Peyer's patch (tissue), 4 donors: ENCODE measurements around the gene STK25. TPM values are rescaled to one million over a fixed set of nuclear protein-coding genes. Genes with fewer than 3 reads are reported as not detected.

ENCODE experiments used
- DNase-seq, 3 donors: peaks; one replicate each; pipeline ENCODE4 v3.0.0-alpha.2; 2017 to 2019
- H3K27ac ChIP-seq, 4 donors: fragments of 200-600 bp; sonication (generic); one replicate each; pipeline ENCODE4 v1.5.1; 2016 to 2019
- H3K27me3 ChIP-seq, 2 donors: fragments of 200-600 bp; sonication (generic); one replicate each; pipeline ENCODE4 v1.5.1; 2019
- H3K36me3 ChIP-seq, 3 donors: fragments of 200-600 bp; sonication (generic); one replicate each; pipeline ENCODE4 v1.5.1; 2016 to 2019
- H3K4me1 ChIP-seq, 4 donors: fragments of 200-600 bp; sonication (generic); one replicate each; pipeline ENCODE4 v1.5.1; 2016 to 2019
- H3K4me3 ChIP-seq, 4 donors: fragments of 200-600 bp; sonication (generic); 1 replicate in 3 of 4; 2 replicates in 1 of 4; pipeline ENCODE4 v1.5.1; 2016 to 2019; ENCODE audit warnings: mild to moderate bottlenecking in 1 of 4
- H3K9me3 ChIP-seq, 4 donors: fragments of 200-600 bp; sonication (generic); one replicate each; pipeline ENCODE4 v1.5.1; 2016 to 2019; ENCODE audit warnings: mild to moderate bottlenecking in 1 of 4
- POLR2A ChIP-seq, 2 donors: fragments of 450-650 bp; IDR thresholded peaks; one replicate each; pipeline ENCODE4 v1.5.1; 2017; ENCODE audit warnings: antibody characterized with exemption in 2 of 2, mild to moderate bottlenecking in 2 of 2, moderate library complexity in 2 of 2
- total RNA-seq, 4 donors: library from RNA; depleted of rRNA; stranded (reverse); fragments of >200 nt; gene quantifications; one replicate each; pipeline ENCODE4 v1.1.0, GENCODE V29; 2016
- TF ChIP-seq, protein P1 (sequence below), 6 experiments: fragments of 450-650 bp in 4 of 6; fragments of 200-600 bp in 2 of 6; sonication (generic) in 1 of 6; IDR thresholded peaks; one replicate each; pipeline ENCODE4 v1.5.1; 2017 to 2019; ENCODE audit warnings: antibody characterized with exemption in 6 of 6, mild to moderate bottlenecking in 3 of 6, moderate library complexity in 1 of 6

Gene STK25
- total RNA-seq, 4 donors from 2014 or later = 149 to 356 (median 275) TPM

- no peak overlapping the region for H3K27ac ChIP-seq
- no peaks in the 10 kb centered on the region for H3K36me3 ChIP-seq
- DNase-seq = no peak
- no peak overlapping the region for H3K4me3 ChIP-seq
- no peaks in the 10 kb centered on the region for H3K4me1 ChIP-seq
- H3K27me3 ChIP-seq = no peaks in the 10 kb centered on the region
- no peaks in the 10 kb centered on the region for H3K9me3 ChIP-seq
- TF ChIP-seq, protein P1, sequence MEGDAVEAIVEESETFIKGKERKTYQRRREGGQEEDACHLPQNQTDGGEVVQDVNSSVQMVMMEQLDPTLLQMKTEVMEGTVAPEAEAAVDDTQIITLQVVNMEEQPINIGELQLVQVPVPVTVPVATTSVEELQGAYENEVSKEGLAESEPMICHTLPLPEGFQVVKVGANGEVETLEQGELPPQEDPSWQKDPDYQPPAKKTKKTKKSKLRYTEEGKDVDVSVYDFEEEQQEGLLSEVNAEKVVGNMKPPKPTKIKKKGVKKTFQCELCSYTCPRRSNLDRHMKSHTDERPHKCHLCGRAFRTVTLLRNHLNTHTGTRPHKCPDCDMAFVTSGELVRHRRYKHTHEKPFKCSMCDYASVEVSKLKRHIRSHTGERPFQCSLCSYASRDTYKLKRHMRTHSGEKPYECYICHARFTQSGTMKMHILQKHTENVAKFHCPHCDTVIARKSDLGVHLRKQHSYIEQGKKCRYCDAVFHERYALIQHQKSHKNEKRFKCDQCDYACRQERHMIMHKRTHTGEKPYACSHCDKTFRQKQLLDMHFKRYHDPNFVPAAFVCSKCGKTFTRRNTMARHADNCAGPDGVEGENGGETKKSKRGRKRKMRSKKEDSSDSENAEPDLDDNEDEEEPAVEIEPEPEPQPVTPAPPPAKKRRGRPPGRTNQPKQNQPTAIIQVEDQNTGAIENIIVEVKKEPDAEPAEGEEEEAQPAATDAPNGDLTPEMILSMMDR (IDR thresholded peaks at IDR 0.05) = no peak
- no peak for TF ChIP-seq POLR2A (IDR thresholded peaks at IDR 0.05)
These were observed 8.2 kb upstream of the STK25 start for GRCh38 chr2:241516520-241516965.

DNA sequence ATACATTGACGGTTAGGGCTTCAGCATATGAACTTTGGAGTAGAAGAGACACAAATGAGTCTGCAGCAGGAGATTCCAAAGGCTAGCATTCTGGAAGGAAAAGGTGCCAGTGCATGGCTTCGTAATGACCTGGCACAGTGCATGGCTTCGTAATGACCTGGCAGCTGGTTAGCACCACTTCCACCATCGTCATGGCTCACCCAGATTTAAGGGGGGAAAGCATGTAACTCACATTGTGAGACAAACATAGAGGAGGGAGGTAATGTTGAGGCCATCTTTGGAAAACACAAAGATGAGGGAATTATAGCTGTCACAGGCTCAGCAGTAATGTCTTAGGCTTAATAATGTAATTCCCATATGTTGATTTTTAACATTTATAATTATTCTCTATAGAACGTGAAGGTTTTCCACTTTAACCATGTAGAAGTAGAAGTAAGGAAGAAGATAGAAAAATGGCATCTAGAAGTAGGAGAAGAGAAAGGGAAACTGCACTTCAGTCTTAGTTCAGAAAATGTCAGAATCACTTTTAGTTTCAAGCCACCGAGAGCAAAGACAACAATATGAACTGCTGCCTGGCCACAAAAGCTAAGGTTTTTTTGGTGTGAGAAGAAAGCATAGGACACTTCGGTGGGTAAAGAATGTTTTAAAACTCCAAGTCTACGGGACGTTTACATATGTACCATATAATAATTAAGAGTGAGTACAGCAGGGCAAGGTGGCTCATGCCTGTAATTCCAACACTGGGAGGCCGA, 6.8 kb upstream of the STK25 start:
- no peaks in the 10 kb centered on the region for H3K4me1 ChIP-seq
- H3K36me3 ChIP-seq = no peaks in the 10 kb centered on the region
- H3K27ac ChIP-seq = no peak overlapping the region
- H3K27me3 ChIP-seq = no peaks in the 10 kb centered on the region
- no peak for DNase-seq
- TF ChIP-seq, protein P1 (IDR thresholded peaks at IDR 0.05) = no peak
- no peak for TF ChIP-seq POLR2A (IDR thresholded peaks at IDR 0.05)
- H3K4me3 ChIP-seq = no peak overlapping the region
- no peaks in the 10 kb centered on the region for H3K9me3 ChIP-seq

GRCh38 chr2:241514553-241514952, 6.2 kb upstream of the STK25 start:
- peaks cover 0 to 2% (median under 1%) of the 10 kb centered on the region in 4 donors for H3K4me1 ChIP-seq
- H3K27ac ChIP-seq = no peak overlapping the region
- TF ChIP-seq, protein P1 (IDR thresholded peaks at IDR 0.05) = no peak
- no peak for TF ChIP-seq POLR2A (IDR thresholded peaks at IDR 0.05)
- no peaks in the 10 kb centered on the region for H3K9me3 ChIP-seq
- DNase-seq = no peak
- no peak overlapping the region for H3K4me3 ChIP-seq
- no peaks in the 10 kb centered on the region for H3K36me3 ChIP-seq
- no peaks in the 10 kb centered on the region for H3K27me3 ChIP-seq

DNA sequence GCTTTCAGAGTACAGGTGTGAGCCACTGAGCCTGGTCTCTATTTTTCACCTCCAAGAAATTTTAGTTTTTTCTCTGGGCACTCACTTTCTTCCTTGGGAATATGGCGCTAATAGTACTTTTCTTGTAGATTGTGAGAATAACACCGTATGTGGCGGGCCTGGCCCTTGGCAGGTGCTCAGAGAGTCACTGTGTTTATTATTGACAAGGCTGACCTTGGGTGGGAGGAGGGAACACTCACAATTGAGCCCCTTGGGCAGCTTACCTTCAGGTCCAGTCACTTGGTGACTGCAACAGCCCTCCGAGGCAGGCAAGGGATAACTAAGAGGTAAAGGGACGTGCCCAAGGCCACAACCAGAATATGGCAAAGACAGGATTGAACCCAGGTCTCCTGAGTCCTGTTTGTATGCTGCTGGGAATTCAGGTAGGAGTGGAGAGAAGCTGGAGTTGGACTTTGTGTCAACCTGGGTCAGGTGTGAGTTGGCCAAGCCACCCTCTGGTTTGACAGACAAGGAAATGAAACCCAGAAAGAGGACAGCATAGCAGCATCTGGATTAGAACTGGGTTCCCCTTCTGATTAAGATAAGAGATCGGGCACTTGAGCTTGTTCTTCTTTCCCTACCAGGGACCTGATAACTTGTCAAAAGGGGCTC, 2.8 kb upstream of the STK25 start:
- Histone ChIP-seq H3K27me3 (no peaks in the 10 kb centered on the region), H3K4me1 (peaks cover 0 to 22% (median 9%) of the 10 kb centered on the region in 4 donors), H3K4me3 (no peak overlapping the region), H3K27ac (no peak overlapping the region), H3K9me3 (no peaks in the 10 kb centered on the region), H3K36me3 (no peaks in the 10 kb centered on the region)
- TF ChIP-seq POLR2A (IDR thresholded peaks at IDR 0.05) = no peak
- TF ChIP-seq, protein P1 (IDR thresholded peaks at IDR 0.05) = no peak
- no peak for DNase-seq

GRCh38 chr2:241509155-241509784, 886 bp upstream of the STK25 start:
- H3K36me3 ChIP-seq = no peaks in the 10 kb centered on the region
- peak overlapping the region; percentile 87 to 99 (median 93) for H3K4me3 ChIP-seq
- H3K27me3 ChIP-seq = no peaks in the 10 kb centered on the region
- peaks cover 0 to 30% (median 9%) of the 10 kb centered on the region in 4 donors for H3K4me1 ChIP-seq
- no peaks in the 10 kb centered on the region for H3K9me3 ChIP-seq
- TF ChIP-seq POLR2A (IDR thresholded peaks at IDR 0.05) = no peak
- TF ChIP-seq, protein P1 (IDR thresholded peaks at IDR 0.05) = no peak
- no peak for DNase-seq
- peak overlapping the region; percentile 67 to 86 (median 84) for H3K27ac ChIP-seq
